IMR-90 (cell line): ENCODE data around the gene DSC2.

Experiments
- BHLHE40 ChIP-seq: fragments of 150-350 bp; IDR thresholded peaks from 2 replicates; pipeline ENCODE4 v1.6.1; 2016; ENCODE audit warnings: mild to moderate bottlenecking, low read depth, low read length
- CEBPB ChIP-seq: IDR thresholded peaks from 2 replicates; pipeline ENCODE4 v1.6.1; 2012; ENCODE audit warnings: low read depth, low read length, improper control_type of control experiment
- FOS ChIP-seq: fragments of 150-350 bp; IDR thresholded peaks from 2 replicates; pipeline ENCODE4 v1.6.1; 2016; ENCODE audit warnings: low read depth, low read length
- MAFK ChIP-seq: IDR thresholded peaks from 2 replicates; pipeline ENCODE4 v1.6.1; 2012; ENCODE audit warnings: low read depth, low read length, improper control_type of control experiment
- MXI1 ChIP-seq: IDR thresholded peaks from 2 replicates; pipeline ENCODE4 v1.6.1; 2012; ENCODE audit warnings: low read depth, mild to moderate bottlenecking, low read length, moderate library complexity, borderline replicate concordance
- POLR2A ChIP-seq: IDR thresholded peaks from 2 replicates; pipeline ENCODE4 v1.6.1; 2012; ENCODE audit warnings: mild to moderate bottlenecking, low read depth, low read length
- RAD21 ChIP-seq: IDR thresholded peaks from 2 replicates; pipeline ENCODE4 v1.6.1; 2012; ENCODE audit warnings: low read length, improper control_type of control experiment
- RCOR1 ChIP-seq: IDR thresholded peaks from 2 replicates; pipeline ENCODE4 v1.6.1; 2012; ENCODE audit warnings: mild to moderate bottlenecking, low read length, improper control_type of control experiment; ENCODE audit not compliant: insufficient replicate concordance
- RFX5 ChIP-seq: IDR thresholded peaks from 2 replicates; pipeline ENCODE4 v1.8.0; 2012; ENCODE audit warnings: low read depth, mild to moderate bottlenecking, low read length, moderate library complexity
- SMC3 ChIP-seq: fragments of 150-350 bp; IDR thresholded peaks from 2 replicates; pipeline ENCODE4 v1.6.1; 2016; ENCODE audit warnings: low read depth, mild to moderate bottlenecking, antibody characterized with exemption, low read length, moderate library complexity
- TF ChIP-seq, protein P1 (sequence below): fragments of 150-350 bp; IDR thresholded peaks from 2 replicates; pipeline ENCODE4 v1.6.1; 2017; ENCODE audit warnings: mild to moderate bottlenecking, antibody characterized with exemption, low read length, low read depth
- TF ChIP-seq, protein P2 (sequence below): conservative IDR thresholded peaks from 2 replicates; pipeline ENCODE4 v1.5.1; 2012; ENCODE audit warnings: mild to moderate bottlenecking, low read depth, low read length, improper control_type of control experiment
- TF ChIP-seq, protein P3 (sequence below): fragments of 150-350 bp; IDR thresholded peaks from 2 replicates; pipeline ENCODE4 v1.6.1; 2016; ENCODE audit warnings: low read depth, mild to moderate bottlenecking, low read length, moderate library complexity, borderline replicate concordance

DNA sequence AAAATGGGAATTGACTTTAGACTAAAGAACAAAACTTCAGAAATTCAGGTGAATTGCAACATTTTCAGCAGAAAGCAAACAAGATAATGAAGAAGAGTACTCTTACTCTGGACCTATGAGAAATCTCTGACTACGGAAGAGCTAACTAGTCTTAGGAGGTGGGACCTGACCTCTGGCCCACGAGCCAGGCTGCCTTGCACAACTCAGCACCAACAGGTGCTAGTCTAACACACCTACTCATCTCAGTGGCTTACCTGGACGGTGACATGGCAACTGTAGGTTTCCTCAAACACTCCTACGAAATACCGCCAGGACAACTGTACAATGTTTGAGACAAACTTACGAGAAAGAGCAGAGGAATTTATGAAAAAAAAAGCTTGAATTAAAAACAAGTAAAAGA lies 56.6 kb downstream of the DSC2 start:
- TF ChIP-seq FOS (no peak), POLR2A (no peak), MXI1 (no peak), CEBPB (no peak), RFX5 (no peak), MAFK (no peak), RAD21 (no peak), RCOR1 (no peak), BHLHE40 (no peak), SMC3 (no peak)
- TF ChIP-seq, protein P1, sequence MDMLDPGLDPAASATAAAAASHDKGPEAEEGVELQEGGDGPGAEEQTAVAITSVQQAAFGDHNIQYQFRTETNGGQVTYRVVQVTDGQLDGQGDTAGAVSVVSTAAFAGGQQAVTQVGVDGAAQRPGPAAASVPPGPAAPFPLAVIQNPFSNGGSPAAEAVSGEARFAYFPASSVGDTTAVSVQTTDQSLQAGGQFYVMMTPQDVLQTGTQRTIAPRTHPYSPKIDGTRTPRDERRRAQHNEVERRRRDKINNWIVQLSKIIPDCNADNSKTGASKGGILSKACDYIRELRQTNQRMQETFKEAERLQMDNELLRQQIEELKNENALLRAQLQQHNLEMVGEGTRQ: no peak
- TF ChIP-seq, protein P2, sequence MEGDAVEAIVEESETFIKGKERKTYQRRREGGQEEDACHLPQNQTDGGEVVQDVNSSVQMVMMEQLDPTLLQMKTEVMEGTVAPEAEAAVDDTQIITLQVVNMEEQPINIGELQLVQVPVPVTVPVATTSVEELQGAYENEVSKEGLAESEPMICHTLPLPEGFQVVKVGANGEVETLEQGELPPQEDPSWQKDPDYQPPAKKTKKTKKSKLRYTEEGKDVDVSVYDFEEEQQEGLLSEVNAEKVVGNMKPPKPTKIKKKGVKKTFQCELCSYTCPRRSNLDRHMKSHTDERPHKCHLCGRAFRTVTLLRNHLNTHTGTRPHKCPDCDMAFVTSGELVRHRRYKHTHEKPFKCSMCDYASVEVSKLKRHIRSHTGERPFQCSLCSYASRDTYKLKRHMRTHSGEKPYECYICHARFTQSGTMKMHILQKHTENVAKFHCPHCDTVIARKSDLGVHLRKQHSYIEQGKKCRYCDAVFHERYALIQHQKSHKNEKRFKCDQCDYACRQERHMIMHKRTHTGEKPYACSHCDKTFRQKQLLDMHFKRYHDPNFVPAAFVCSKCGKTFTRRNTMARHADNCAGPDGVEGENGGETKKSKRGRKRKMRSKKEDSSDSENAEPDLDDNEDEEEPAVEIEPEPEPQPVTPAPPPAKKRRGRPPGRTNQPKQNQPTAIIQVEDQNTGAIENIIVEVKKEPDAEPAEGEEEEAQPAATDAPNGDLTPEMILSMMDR: no peak
- TF ChIP-seq, protein P3, sequence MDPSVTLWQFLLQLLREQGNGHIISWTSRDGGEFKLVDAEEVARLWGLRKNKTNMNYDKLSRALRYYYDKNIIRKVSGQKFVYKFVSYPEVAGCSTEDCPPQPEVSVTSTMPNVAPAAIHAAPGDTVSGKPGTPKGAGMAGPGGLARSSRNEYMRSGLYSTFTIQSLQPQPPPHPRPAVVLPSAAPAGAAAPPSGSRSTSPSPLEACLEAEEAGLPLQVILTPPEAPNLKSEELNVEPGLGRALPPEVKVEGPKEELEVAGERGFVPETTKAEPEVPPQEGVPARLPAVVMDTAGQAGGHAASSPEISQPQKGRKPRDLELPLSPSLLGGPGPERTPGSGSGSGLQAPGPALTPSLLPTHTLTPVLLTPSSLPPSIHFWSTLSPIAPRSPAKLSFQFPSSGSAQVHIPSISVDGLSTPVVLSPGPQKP: no peak
